Type B pancreatic cell (in vitro differentiated cells): Measurements from ENCODE around the gene CA5B. TPM values are rescaled to one million over a fixed set of nuclear protein-coding genes. Genes with fewer than 3 reads are reported as not detected.
"Not testable (repeated sequence)": the region's sequence is repeated elsewhere in the genome, so short reads cannot be mapped to it uniquely, and the experiment has no call there.

Experiments used
- DNase-seq: peaks from one replicate; pipeline ENCODE4 v3.0.0; 2021; ENCODE audit warnings: mixed read lengths; ENCODE audit not compliant: unreplicated experiment; ENCODE audit errors: extremely low spot score
- H3K27ac Mint-ChIP-seq: 2 replicates; pipeline ENCODE4 v1.8.0; 2021; ENCODE audit warnings: mild to moderate bottlenecking, mixed read lengths
- H3K27me3 Mint-ChIP-seq: 2 replicates; pipeline ENCODE4 v1.8.0; 2021; ENCODE audit warnings: mixed read lengths
- H3K36me3 Mint-ChIP-seq: 2 replicates; pipeline ENCODE4 v1.8.0; 2021; ENCODE audit warnings: mixed read lengths
- H3K4me1 Mint-ChIP-seq: one replicate; pipeline ENCODE4 v1.8.0; 2021; ENCODE audit warnings: mixed read lengths; ENCODE audit not compliant: unreplicated experiment
- H3K4me3 Mint-ChIP-seq: 2 replicates; pipeline ENCODE4 v1.8.0; 2021; ENCODE audit warnings: mild to moderate bottlenecking, mixed read lengths
- H3K9me3 Mint-ChIP-seq: 2 replicates; pipeline ENCODE4 v1.8.0; 2021; ENCODE audit warnings: mixed read lengths
- total RNA-seq: library from RNA; stranded (reverse); gene quantifications from 2 replicates; pipeline ENCODE4 v1.2.1, GENCODE V29; 2021; ENCODE audit warnings: low replicate concordance
- TF ChIP-seq, protein P1 (sequence below): fragments of 200-600 bp; sonication (generic); conservative IDR thresholded peaks from 2 replicates; pipeline ENCODE4 v1.5.0; 2021; ENCODE audit warnings: antibody characterized with exemption, mild to moderate bottlenecking

Gene CA5B
- total RNA-seq, 1 donor from 2014 or later = 16.7 TPM

GRCh38 chrX:15755091-15755490 lies 17.0 kb downstream of the CA5B start:
- no peak for DNase-seq
- peaks cover 21% of the 10 kb centered on the region for H3K4me1 Mint-ChIP-seq
- no peaks in the 10 kb centered on the region for H3K9me3 Mint-ChIP-seq
- no peak overlapping the region for H3K4me3 Mint-ChIP-seq
- TF ChIP-seq, protein P1, sequence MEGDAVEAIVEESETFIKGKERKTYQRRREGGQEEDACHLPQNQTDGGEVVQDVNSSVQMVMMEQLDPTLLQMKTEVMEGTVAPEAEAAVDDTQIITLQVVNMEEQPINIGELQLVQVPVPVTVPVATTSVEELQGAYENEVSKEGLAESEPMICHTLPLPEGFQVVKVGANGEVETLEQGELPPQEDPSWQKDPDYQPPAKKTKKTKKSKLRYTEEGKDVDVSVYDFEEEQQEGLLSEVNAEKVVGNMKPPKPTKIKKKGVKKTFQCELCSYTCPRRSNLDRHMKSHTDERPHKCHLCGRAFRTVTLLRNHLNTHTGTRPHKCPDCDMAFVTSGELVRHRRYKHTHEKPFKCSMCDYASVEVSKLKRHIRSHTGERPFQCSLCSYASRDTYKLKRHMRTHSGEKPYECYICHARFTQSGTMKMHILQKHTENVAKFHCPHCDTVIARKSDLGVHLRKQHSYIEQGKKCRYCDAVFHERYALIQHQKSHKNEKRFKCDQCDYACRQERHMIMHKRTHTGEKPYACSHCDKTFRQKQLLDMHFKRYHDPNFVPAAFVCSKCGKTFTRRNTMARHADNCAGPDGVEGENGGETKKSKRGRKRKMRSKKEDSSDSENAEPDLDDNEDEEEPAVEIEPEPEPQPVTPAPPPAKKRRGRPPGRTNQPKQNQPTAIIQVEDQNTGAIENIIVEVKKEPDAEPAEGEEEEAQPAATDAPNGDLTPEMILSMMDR = no peak
- H3K27ac Mint-ChIP-seq = no peak overlapping the region
- peaks cover 12% of the 10 kb centered on the region for H3K36me3 Mint-ChIP-seq
- no peaks in the 10 kb centered on the region for H3K27me3 Mint-ChIP-seq

- TF ChIP-seq, protein P1 = no peak
- Mint-ChIP-seq H3K4me3 (no peak overlapping the region), H3K27me3 (no peaks in the 10 kb centered on the region), H3K4me1 (no peaks in the 10 kb centered on the region), H3K36me3 (peaks cover 16% of the 10 kb centered on the region), H3K9me3 (no peaks in the 10 kb centered on the region), H3K27ac (no peak overlapping the region)
- DNase-seq = no peak
Measured at GRCh38 chrX:15758140-15758539, 20.1 kb downstream of the CA5B start.

- DNase-seq, H3K4me1 Mint-ChIP-seq, H3K27me3 Mint-ChIP-seq, H3K9me3 Mint-ChIP-seq, H3K4me3 Mint-ChIP-seq, H3K27ac Mint-ChIP-seq: not testable (repeated sequence)
- H3K36me3 Mint-ChIP-seq = peaks cover 17% of the 10 kb centered on the region
Measured at GRCh38 chrX:15759886-15760285, 21.8 kb downstream of the CA5B start.

- no peak for DNase-seq
- no peak overlapping the region for H3K27ac Mint-ChIP-seq
- TF ChIP-seq, protein P1 = peak; percentile 86
- no peaks in the 10 kb centered on the region for H3K27me3 Mint-ChIP-seq
- peaks cover 13% of the 10 kb centered on the region for H3K36me3 Mint-ChIP-seq
- no peaks in the 10 kb centered on the region for H3K9me3 Mint-ChIP-seq
- H3K4me3 Mint-ChIP-seq = no peak overlapping the region
- no peaks in the 10 kb centered on the region for H3K4me1 Mint-ChIP-seq
Measured at GRCh38 chrX:15761564-15762191, 23.6 kb downstream of the CA5B start.

DNA sequence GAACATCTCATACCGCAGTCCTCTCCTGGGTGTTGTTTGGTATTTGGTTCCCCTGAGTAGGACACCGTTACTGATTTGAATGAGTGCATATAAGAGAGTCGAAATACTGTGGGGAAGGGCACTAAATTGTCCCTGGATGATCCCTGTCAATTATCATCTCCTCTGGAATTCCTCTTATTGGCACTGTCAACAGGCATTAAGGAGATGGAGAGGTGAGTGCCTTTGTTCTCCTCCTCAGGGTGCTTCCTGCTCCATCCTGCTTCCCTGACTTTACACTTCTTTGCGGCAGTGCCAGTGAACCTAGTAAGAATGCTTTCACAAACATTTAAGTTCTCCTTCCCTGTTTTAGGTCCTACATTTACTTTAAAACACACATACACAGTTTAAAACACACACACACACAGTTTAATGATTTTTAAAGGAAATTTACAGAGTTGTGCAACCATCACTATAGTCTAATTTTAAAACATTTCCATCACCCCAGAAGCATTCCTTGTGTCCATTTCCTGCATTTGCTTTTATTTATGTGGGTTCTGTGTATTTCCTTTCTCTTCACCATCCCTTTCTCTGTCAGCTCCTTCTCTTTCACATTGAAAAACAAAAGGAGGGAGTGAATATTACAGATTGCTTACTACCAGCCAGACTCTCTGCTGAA lies 31.4 kb downstream of the CA5B start:
- DNase-seq = no peak
- Mint-ChIP-seq H3K27ac (no peak overlapping the region), H3K4me1 (peaks cover 5% of the 10 kb centered on the region), H3K9me3 (no peaks in the 10 kb centered on the region), H3K4me3 (no peak overlapping the region), H3K27me3 (no peaks in the 10 kb centered on the region), H3K36me3 (peaks cover 20% of the 10 kb centered on the region)
- TF ChIP-seq, protein P1 = no peak

DNA sequence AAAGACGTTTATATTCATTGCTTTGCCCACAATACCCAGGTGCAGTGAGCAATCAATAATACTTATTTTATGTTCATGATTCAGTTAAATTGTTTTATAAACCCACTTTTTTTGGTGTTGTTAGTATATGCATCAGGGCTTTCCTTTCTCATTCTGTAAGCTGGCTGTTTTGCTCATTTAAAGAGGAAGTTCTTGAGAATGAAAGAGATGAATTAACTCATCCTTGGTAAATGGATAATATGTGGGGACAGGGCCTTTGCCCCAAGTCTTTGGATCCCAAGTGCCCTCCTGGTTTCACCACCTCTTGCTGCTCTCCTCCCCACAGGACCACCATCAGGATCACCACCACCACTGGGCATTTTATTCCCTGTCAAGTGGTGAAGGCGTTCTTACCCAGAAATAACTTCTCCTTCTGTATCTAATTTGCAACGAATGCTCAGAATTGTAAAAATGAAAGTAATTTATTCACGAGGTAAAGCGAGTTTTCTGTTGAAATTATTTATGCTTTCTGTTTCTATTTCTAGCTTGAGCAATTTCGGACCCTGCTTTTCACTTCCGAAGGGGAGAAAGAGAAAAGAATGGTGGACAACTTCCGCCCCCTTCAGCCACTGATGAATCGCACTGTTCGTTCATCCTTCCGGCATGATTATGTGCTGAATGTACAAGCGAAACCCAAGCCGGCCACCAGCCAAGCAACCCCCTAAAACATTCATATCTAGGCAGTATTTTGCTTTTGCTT lies 44.1 kb downstream of the CA5B start:
- no peaks in the 10 kb centered on the region for H3K4me1 Mint-ChIP-seq
- H3K4me3 Mint-ChIP-seq = no peak overlapping the region
- H3K27me3 Mint-ChIP-seq = no peaks in the 10 kb centered on the region
- H3K9me3 Mint-ChIP-seq = no peaks in the 10 kb centered on the region
- TF ChIP-seq, protein P1 = no peak
- DNase-seq = no peak
- H3K27ac Mint-ChIP-seq = no peak overlapping the region
- peaks cover 15% of the 10 kb centered on the region for H3K36me3 Mint-ChIP-seq
